IMR-90 (cell line): Measurements from ENCODE around the gene LGALSL. TPM values are rescaled to one million over a fixed set of nuclear protein-coding genes. Genes with fewer than 3 reads are reported as not detected.

ENCODE experiments used
- ATAC-seq: fragments of 200-7000 bp; cut with Tn5 transposase; 2 replicates; pipeline ENCODE4 v1.9.1; 2020; ENCODE audit warnings: low read depth, mild to moderate bottlenecking, moderate library complexity
- BruUV-seq: library from RNA; stranded (reverse); fragments of 400-500 nt; replicated peaks from 2 replicates; lab custom pipeline; 2021; lab: Mats Ljungman, UMichigan
- CTCF ChIA-PET: fragments of 300-600 bp; formaldehyde crosslinking; extraction: SDS; loops from one replicate; lab custom pipeline; 2021; ENCODE audit warnings: antibody characterized with exemption; lab: Yijun Ruan, JAX
- POLR2A ChIA-PET: fragments of 300-600 bp; sonication (Branson Sonifier 250); formaldehyde crosslinking; loops from one replicate; lab custom pipeline; 2022; ENCODE audit warnings: antibody characterized with exemption; ENCODE audit not compliant: unreplicated experiment; lab: Charles Lee
- DNase-seq: peaks from one replicate; pipeline ENCODE4 v3.0.0; 2013
- H2AFZ ChIP-seq: replicated peaks from 2 replicates; pipeline ENCODE3; 2013; ENCODE audit warnings: low read length, mild to moderate bottlenecking; ENCODE audit not compliant: poor library complexity
- H2AK5ac ChIP-seq: 2 replicates; pipeline ENCODE4 v1.6.1; 2013; ENCODE audit warnings: low read depth, low read length, inconsistent platforms
- H2AK9ac ChIP-seq: replicated peaks from 2 replicates; pipeline ENCODE3; 2013; ENCODE audit warnings: mild to moderate bottlenecking, low read depth, low read length, moderate library complexity; ENCODE audit not compliant: poor library complexity
- H2BK120ac ChIP-seq: 2 replicates; pipeline ENCODE4 v1.6.1; 2013; ENCODE audit warnings: low read depth, low read length, inconsistent platforms
- H2BK15ac ChIP-seq: 3 replicates; pipeline ENCODE4 v1.6.1; 2013; ENCODE audit warnings: low read depth, low read length, inconsistent platforms
- H2BK20ac ChIP-seq: 2 replicates; pipeline ENCODE4 v1.6.1; 2013; ENCODE audit warnings: low read depth, mild to moderate bottlenecking, inconsistent platforms, low read length, moderate library complexity
- H2BK5ac ChIP-seq: 2 replicates; pipeline ENCODE4 v1.6.1; 2013; ENCODE audit warnings: mild to moderate bottlenecking, low read depth, low read length, inconsistent platforms; ENCODE audit not compliant: poor library complexity, severe bottlenecking
- H3K14ac ChIP-seq: replicated peaks from 2 replicates; pipeline ENCODE4 v1.6.1; 2013; ENCODE audit warnings: low read depth, low read length, inconsistent platforms
- H3K18ac ChIP-seq: 2 replicates; pipeline ENCODE4 v1.6.1; 2013; ENCODE audit warnings: low read depth, low read length, control low read depth
- H3K23ac ChIP-seq: 2 replicates; pipeline ENCODE4 v1.6.1; 2013; ENCODE audit warnings: low read depth, low read length, inconsistent platforms
- H3K27ac ChIP-seq: 2 replicates; pipeline ENCODE4 v1.5.1; 2013; ENCODE audit warnings: mild to moderate bottlenecking, control low read depth, low read length; ENCODE audit not compliant: insufficient read depth
- H3K27me3 ChIP-seq: 2 replicates; pipeline ENCODE4 v1.6.1; 2013; ENCODE audit warnings: low read length; ENCODE audit not compliant: control insufficient read depth, insufficient read depth
- H3K36me3 ChIP-seq: 2 replicates; pipeline ENCODE4 v1.6.1; 2013; ENCODE audit warnings: low read length, mixed read lengths; ENCODE audit not compliant: control insufficient read depth, insufficient read depth
- H3K4ac ChIP-seq: 2 replicates; pipeline ENCODE4 v1.6.1; 2013; ENCODE audit warnings: low read depth, low read length, inconsistent platforms
- H3K4me1 ChIP-seq: 2 replicates; pipeline ENCODE4 v1.6.1; 2013; ENCODE audit warnings: low read length, mixed read lengths; ENCODE audit not compliant: control insufficient read depth, insufficient read depth
- H3K4me2 ChIP-seq: 2 replicates; pipeline ENCODE4 v1.6.1; 2013; ENCODE audit warnings: low read depth, mild to moderate bottlenecking, control low read depth, low read length, moderate library complexity
- H3K4me3 ChIP-seq: 2 replicates; pipeline ENCODE4 v1.5.1; 2013; ENCODE audit warnings: low read depth, mild to moderate bottlenecking, control low read depth, low read length, moderate library complexity; ENCODE audit not compliant: insufficient read depth
- H3K56ac ChIP-seq: 2 replicates; pipeline ENCODE4 v1.6.1; 2013; ENCODE audit warnings: low read length, inconsistent platforms; ENCODE audit not compliant: insufficient read depth; ENCODE audit errors: extremely low read depth
- H3K79me1 ChIP-seq, 2 experiments: 2 replicates each; pipeline ENCODE4 v1.6.1; 2013; ENCODE audit warnings: low read length in 2 of 2, inconsistent platforms in 1 of 2, low read depth in 1 of 2
- H3K9ac ChIP-seq: 2 replicates; pipeline ENCODE4 v1.6.1; 2013; ENCODE audit warnings: low read depth, low read length, control low read depth
- H3K9me1 ChIP-seq: 2 replicates; pipeline ENCODE4 v1.6.1; 2013; ENCODE audit warnings: low read length, inconsistent platforms; ENCODE audit not compliant: insufficient read depth
- H3K9me3 ChIP-seq: 2 replicates; pipeline ENCODE4 v1.6.1; 2013; ENCODE audit warnings: low read length; ENCODE audit not compliant: control insufficient read depth, insufficient read depth
- H4K20me1 ChIP-seq: 2 replicates; pipeline ENCODE4 v1.6.1; 2013; ENCODE audit warnings: low read length, inconsistent platforms; ENCODE audit not compliant: insufficient read depth
- H4K5ac ChIP-seq: 2 replicates; pipeline ENCODE4 v1.6.1; 2013; ENCODE audit warnings: mild to moderate bottlenecking, low read depth, low read length, control low read depth
- H4K8ac ChIP-seq, 2 experiments: 2 replicates each; pipeline ENCODE4 v1.6.1; 2013; ENCODE audit warnings: low read depth in 2 of 2, low read length in 2 of 2, control low read depth in 1 of 2, inconsistent platforms in 1 of 2
- H4K91ac ChIP-seq: 2 replicates; pipeline ENCODE4 v1.6.1; 2013; ENCODE audit warnings: low read depth, low read length, inconsistent platforms; ENCODE audit not compliant: insufficient read depth
- RCOR1 ChIP-seq: IDR thresholded peaks from 2 replicates; pipeline ENCODE4 v1.6.1; 2012; ENCODE audit warnings: mild to moderate bottlenecking, low read length, improper control_type of control experiment; ENCODE audit not compliant: insufficient replicate concordance
- WGBS, 2 experiments: methylation state at CpG; one replicate each; pipeline versions ENCODE4 v1.1.5 to v1.1.7; 2013; ENCODE audit warnings: missing lambda C conversion rate in 2 of 2; ENCODE audit not compliant: insufficient read length in 1 of 2; ENCODE audit errors: extremely low coverage in 2 of 2; 5-methylcytosine and 5-hydroxymethylcytosine counted together
- dilution Hi-C: fragments of 300-500 bp; cut with HindIII; formaldehyde crosslinking; loops from one replicate; pipeline ENCODE4 v1.14.3; 2018; ENCODE audit warnings: low sequenced_read_pairs; ENCODE audit not compliant: unreplicated experiment
- in situ Hi-C: fragments of 300-500 bp; cut with MboI; formaldehyde crosslinking; loops from 3 replicates; pipeline ENCODE4 v1.14.3; 2019; ENCODE audit warnings: low sequenced_read_pairs, inconsistent platforms, mixed read lengths
- intact Hi-C: fragments of 100-400 bp; cut with micrococcal nuclease; formaldehyde crosslinking; loops from 2 replicates; pipeline ENCODE4 v1.10.0; 2022
- polyA plus RNA-seq, 3 experiments: library from polyadenylated mRNA; depleted of rRNA; stranded (reverse); fragments of >200 nt; gene quantifications; 2 replicates each; pipeline ENCODE4 v1.2.3, GENCODE V29; 2012; ENCODE audit warnings: low replicate concordance in 1 of 3
- total RNA-seq: library from RNA; depleted of rRNA; stranded (reverse); fragments of >200 nt; gene quantifications from 2 replicates; pipeline ENCODE4 v1.2.3, GENCODE V29; 2012

LGALSL gene
- total and polyA plus RNA-seq, 2 of the 4 experiments (the other 2 are of a cell fraction): 0.86 to 2.9 TPM

GRCh38 chr2:64447317-64448040 lies 6.5 kb upstream of the LGALSL start:
- Histone ChIP-seq H2AK9ac (no peak overlapping the region), H2AK5ac (no peak overlapping the region), H3K4me2 (no peak overlapping the region), H3K56ac (no peak overlapping the region), H3K79me1 (no peaks in the 10 kb centered on the region), H4K5ac (no peak overlapping the region), H3K4ac (no peak overlapping the region), H2BK5ac (no peak overlapping the region), H3K4me3 (no peak overlapping the region), H3K23ac (no peak overlapping the region), H3K4me1 (no peaks in the 10 kb centered on the region), H3K27ac (no peak overlapping the region), H3K9ac (no peak overlapping the region), H2BK20ac (no peak overlapping the region), H3K14ac (no peak overlapping the region), H3K9me1 (no peaks in the 10 kb centered on the region), H2BK120ac (no peak overlapping the region), H2AFZ (no peak overlapping the region), H4K91ac (no peak overlapping the region), H4K8ac (no peak overlapping the region), H3K36me3 (no peaks in the 10 kb centered on the region), H3K27me3 (peaks cover 21% of the 10 kb centered on the region), H2BK15ac (no peak overlapping the region), H3K18ac (no peak overlapping the region), H4K20me1 (no peaks in the 10 kb centered on the region), H3K9me3 (no peaks in the 10 kb centered on the region)
- POLR2A ChIA-PET: interaction anchor here (0.5 kb wide), 1 partner anchor 16 kb away, joined by 3 read pairs; no protein-coding TSS in a partner anchor
- dilution Hi-C loops: no loop called here
- in situ Hi-C loops: no loop called here
- intact Hi-C loops: no loop called here
- no peak for DNase-seq
- no peak for ATAC-seq
- no CpG with 5 or more reads among the region's 2 CpGs for WGBS, 2 experiments
- no peak for TF ChIP-seq RCOR1
- no TSS peak for BruUV-seq
- CTCF ChIA-PET: interaction anchor here (0.6 kb wide), 1 partner anchor 8 kb away, joined by 5 read pairs; no protein-coding TSS in a partner anchor
